ENCODE results near the gene AGFG1. TPM values are rescaled to one million over a fixed set of nuclear protein-coding genes. Genes with fewer than 3 reads are reported as not detected.

Gene AGFG1
- total RNA-seq, 1 donor from 2014 or later, result 84.1 TPM

DNA sequence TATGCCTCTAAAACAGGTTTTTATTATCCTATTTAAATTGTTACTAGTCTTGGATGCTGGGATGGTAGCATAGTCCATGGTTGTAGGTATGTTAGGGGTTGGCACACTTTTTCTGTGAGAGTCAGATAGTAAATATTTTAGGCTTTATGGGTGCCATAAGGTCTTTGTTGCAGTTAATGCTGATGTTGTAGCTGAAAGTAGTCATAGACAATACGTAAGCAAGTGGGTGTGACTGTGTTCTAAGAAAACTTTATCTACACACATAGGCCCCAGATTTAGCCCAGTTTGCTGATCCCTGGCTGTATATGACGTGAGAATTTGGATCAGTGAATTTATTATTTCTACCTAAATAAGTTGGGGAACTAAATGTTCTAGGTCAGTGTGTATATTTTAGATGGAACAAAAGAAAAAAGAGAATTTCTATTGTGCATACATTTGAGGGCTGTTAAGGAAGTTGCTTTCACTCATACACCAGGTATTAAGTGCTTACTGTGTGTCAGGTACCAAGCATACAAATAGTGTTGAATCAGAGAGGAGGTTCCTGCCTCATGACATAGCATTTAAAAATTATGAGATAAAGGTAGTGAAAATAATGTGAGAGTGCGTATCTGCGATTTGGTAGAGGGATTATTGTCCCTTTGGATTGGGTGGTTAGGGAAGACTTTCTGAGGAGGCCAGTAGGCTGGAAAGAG lies 39.4 kb downstream of the AGFG1 start:
- Histone ChIP-seq H3K4me2 (ENCODE audit: low read length) (no peak overlapping the region), H3K4me3 (ENCODE audit: insufficient read depth, low read depth, low read length) (no peak overlapping the region), H3K4me1 (ENCODE audit: insufficient read depth, low read length) (peaks cover 7% of the 10 kb centered on the region), H3K36me3 (ENCODE audit: insufficient read depth, low read length) (no peaks in the 10 kb centered on the region), H3K9me3 (ENCODE audit: insufficient read depth, low read depth, low read length) (no peaks in the 10 kb centered on the region), H3K79me2 (ENCODE audit: insufficient read depth, low read length) (peaks cover 100% of the 10 kb centered on the region), H3K27ac (ENCODE audit: low read depth, low read length) (no peak overlapping the region), H3K27me3 (ENCODE audit: insufficient read depth, low read length) (no peaks in the 10 kb centered on the region), H4K20me1 (ENCODE audit: insufficient read depth, low read length) (peaks cover 96% of the 10 kb centered on the region), H3K9ac (ENCODE audit: low read length) (no peak overlapping the region), H2AFZ (ENCODE audit: low read depth, low read length) (no peak overlapping the region)
- FAIRE-seq (no peak), DNase-seq (ENCODE audit: low read depth) (no peak)
- Mint-ChIP-seq H3K27ac (ENCODE audit: unreplicated experiment) (no peak overlapping the region), H3K36me3 (ENCODE audit: low read depth, unreplicated experiment) (no peaks in the 10 kb centered on the region), H3K9me3 (ENCODE audit: unreplicated experiment) (no peaks in the 10 kb centered on the region), H3K4me3 (ENCODE audit: unreplicated experiment) (no peak overlapping the region), H3K27me3 (ENCODE audit: low read depth, unreplicated experiment) (no peaks in the 10 kb centered on the region), H3K4me1 (ENCODE audit: low read depth, unreplicated experiment) (peaks cover 71% of the 10 kb centered on the region)
- TF ChIP-seq, protein P1, sequence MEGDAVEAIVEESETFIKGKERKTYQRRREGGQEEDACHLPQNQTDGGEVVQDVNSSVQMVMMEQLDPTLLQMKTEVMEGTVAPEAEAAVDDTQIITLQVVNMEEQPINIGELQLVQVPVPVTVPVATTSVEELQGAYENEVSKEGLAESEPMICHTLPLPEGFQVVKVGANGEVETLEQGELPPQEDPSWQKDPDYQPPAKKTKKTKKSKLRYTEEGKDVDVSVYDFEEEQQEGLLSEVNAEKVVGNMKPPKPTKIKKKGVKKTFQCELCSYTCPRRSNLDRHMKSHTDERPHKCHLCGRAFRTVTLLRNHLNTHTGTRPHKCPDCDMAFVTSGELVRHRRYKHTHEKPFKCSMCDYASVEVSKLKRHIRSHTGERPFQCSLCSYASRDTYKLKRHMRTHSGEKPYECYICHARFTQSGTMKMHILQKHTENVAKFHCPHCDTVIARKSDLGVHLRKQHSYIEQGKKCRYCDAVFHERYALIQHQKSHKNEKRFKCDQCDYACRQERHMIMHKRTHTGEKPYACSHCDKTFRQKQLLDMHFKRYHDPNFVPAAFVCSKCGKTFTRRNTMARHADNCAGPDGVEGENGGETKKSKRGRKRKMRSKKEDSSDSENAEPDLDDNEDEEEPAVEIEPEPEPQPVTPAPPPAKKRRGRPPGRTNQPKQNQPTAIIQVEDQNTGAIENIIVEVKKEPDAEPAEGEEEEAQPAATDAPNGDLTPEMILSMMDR (IDR thresholded peaks at IDR 0.05; ENCODE audit: insufficient read depth, low read depth, low read length), result no peak
- no peak for TF ChIP-seq EZH2 (IDR thresholded peaks at IDR 0.05; ENCODE audit: insufficient read depth, low read length)

- no peak overlapping the region for H3K27ac Mint-ChIP-seq (ENCODE audit: unreplicated experiment)
- H3K9ac ChIP-seq (ENCODE audit: low read length), result no peak overlapping the region
- H2AFZ ChIP-seq (ENCODE audit: low read depth, low read length), result no peak overlapping the region
- no peak overlapping the region for H3K4me3 Mint-ChIP-seq (ENCODE audit: unreplicated experiment)
- no peaks in the 10 kb centered on the region for H3K36me3 ChIP-seq (ENCODE audit: insufficient read depth, low read length)
- H3K4me1 ChIP-seq (ENCODE audit: insufficient read depth, low read length), result peaks cover 7% of the 10 kb centered on the region
- H3K27me3 ChIP-seq (ENCODE audit: insufficient read depth, low read length), result no peaks in the 10 kb centered on the region
- peaks cover 92% of the 10 kb centered on the region for H4K20me1 ChIP-seq (ENCODE audit: insufficient read depth, low read length)
- FAIRE-seq (no peak), DNase-seq (ENCODE audit: low read depth) (no peak)
- H3K9me3 ChIP-seq (ENCODE audit: insufficient read depth, low read depth, low read length), result no peaks in the 10 kb centered on the region
- H3K4me2 ChIP-seq (ENCODE audit: low read length), result no peak overlapping the region
- no peaks in the 10 kb centered on the region for H3K9me3 Mint-ChIP-seq (ENCODE audit: unreplicated experiment)
- H3K36me3 Mint-ChIP-seq (ENCODE audit: low read depth, unreplicated experiment), result no peaks in the 10 kb centered on the region
- H3K27ac ChIP-seq (ENCODE audit: low read depth, low read length), result no peak overlapping the region
- TF ChIP-seq, protein P1 (IDR thresholded peaks at IDR 0.05; ENCODE audit: insufficient read depth, low read depth, low read length), result no peak
- peaks cover 69% of the 10 kb centered on the region for H3K4me1 Mint-ChIP-seq (ENCODE audit: low read depth, unreplicated experiment)
- H3K27me3 Mint-ChIP-seq (ENCODE audit: low read depth, unreplicated experiment), result no peaks in the 10 kb centered on the region
- no peak overlapping the region for H3K4me3 ChIP-seq (ENCODE audit: insufficient read depth, low read depth, low read length)
- peaks cover 100% of the 10 kb centered on the region for H3K79me2 ChIP-seq (ENCODE audit: insufficient read depth, low read length)
These were observed 40.0 kb downstream of the AGFG1 start for GRCh38 chr2:227511955-227512354.

GRCh38 chr2:227513113-227513512 lies 41.2 kb downstream of the AGFG1 start:
- no peak overlapping the region for H3K4me3 ChIP-seq (ENCODE audit: insufficient read depth, low read depth, low read length)
- H3K79me2 ChIP-seq (ENCODE audit: insufficient read depth, low read length), result peaks cover 100% of the 10 kb centered on the region
- Mint-ChIP-seq H3K27ac (ENCODE audit: unreplicated experiment) (no peak overlapping the region), H3K4me1 (ENCODE audit: low read depth, unreplicated experiment) (peaks cover 74% of the 10 kb centered on the region), H3K27me3 (ENCODE audit: low read depth, unreplicated experiment) (no peaks in the 10 kb centered on the region), H3K36me3 (ENCODE audit: low read depth, unreplicated experiment) (no peaks in the 10 kb centered on the region), H3K4me3 (ENCODE audit: unreplicated experiment) (no peak overlapping the region), H3K9me3 (ENCODE audit: unreplicated experiment) (no peaks in the 10 kb centered on the region)
- H3K36me3 ChIP-seq (ENCODE audit: insufficient read depth, low read length), result no peaks in the 10 kb centered on the region
- no peaks in the 10 kb centered on the region for H3K27me3 ChIP-seq (ENCODE audit: insufficient read depth, low read length)
- TF ChIP-seq EZH2 (IDR thresholded peaks at IDR 0.05; ENCODE audit: insufficient read depth, low read length), result no peak
- TF ChIP-seq, protein P1 (IDR thresholded peaks at IDR 0.05; ENCODE audit: insufficient read depth, low read depth, low read length), result no peak
- peaks cover 94% of the 10 kb centered on the region for H4K20me1 ChIP-seq (ENCODE audit: insufficient read depth, low read length)
- H3K4me2 ChIP-seq (ENCODE audit: low read length), result no peak overlapping the region
- FAIRE-seq (no peak), DNase-seq (ENCODE audit: low read depth) (no peak)
- H3K27ac ChIP-seq (ENCODE audit: low read depth, low read length), result no peak overlapping the region
- H3K4me1 ChIP-seq (ENCODE audit: insufficient read depth, low read length), result peaks cover 7% of the 10 kb centered on the region
- no peak overlapping the region for H3K9ac ChIP-seq (ENCODE audit: low read length)
- no peak overlapping the region for H2AFZ ChIP-seq (ENCODE audit: low read depth, low read length)
- H3K9me3 ChIP-seq (ENCODE audit: insufficient read depth, low read depth, low read length), result no peaks in the 10 kb centered on the region

Measured in astrocyte (in vitro differentiated cells and primary cell).